T-helper 1 cell treated with Interleukin-12 subunit alpha and Interleukin-12 subunit beta and Interleukin-4 antibody, amounts not matched to agents 30 μg/mL and 1 μg/mL, for 36 hours (primary cell): Measurements from ENCODE around the gene ENTREP3.

Source experiments
- H3K27ac Mint-ChIP-seq: one replicate; pipeline ENCODE4 v1.8.0; 2021; ENCODE audit warnings: mild to moderate bottlenecking, mixed read lengths
- H3K27me3 Mint-ChIP-seq: one replicate; pipeline ENCODE4 v1.8.0; 2021; ENCODE audit warnings: low read depth, mixed read lengths
- H3K36me3 Mint-ChIP-seq: one replicate; pipeline ENCODE4 v1.8.0; 2021; ENCODE audit warnings: low read depth, mixed read lengths
- H3K4me1 Mint-ChIP-seq: one replicate; pipeline ENCODE4 v1.8.0; 2021; ENCODE audit warnings: low read depth, mixed read lengths
- H3K4me3 Mint-ChIP-seq: one replicate; pipeline ENCODE4 v1.8.0; 2021; ENCODE audit warnings: mild to moderate bottlenecking, moderate library complexity, mixed read lengths
- H3K9me3 Mint-ChIP-seq: one replicate; pipeline ENCODE4 v1.8.0; 2021; ENCODE audit warnings: mixed read lengths

The ENTREP3 gene

DNA sequence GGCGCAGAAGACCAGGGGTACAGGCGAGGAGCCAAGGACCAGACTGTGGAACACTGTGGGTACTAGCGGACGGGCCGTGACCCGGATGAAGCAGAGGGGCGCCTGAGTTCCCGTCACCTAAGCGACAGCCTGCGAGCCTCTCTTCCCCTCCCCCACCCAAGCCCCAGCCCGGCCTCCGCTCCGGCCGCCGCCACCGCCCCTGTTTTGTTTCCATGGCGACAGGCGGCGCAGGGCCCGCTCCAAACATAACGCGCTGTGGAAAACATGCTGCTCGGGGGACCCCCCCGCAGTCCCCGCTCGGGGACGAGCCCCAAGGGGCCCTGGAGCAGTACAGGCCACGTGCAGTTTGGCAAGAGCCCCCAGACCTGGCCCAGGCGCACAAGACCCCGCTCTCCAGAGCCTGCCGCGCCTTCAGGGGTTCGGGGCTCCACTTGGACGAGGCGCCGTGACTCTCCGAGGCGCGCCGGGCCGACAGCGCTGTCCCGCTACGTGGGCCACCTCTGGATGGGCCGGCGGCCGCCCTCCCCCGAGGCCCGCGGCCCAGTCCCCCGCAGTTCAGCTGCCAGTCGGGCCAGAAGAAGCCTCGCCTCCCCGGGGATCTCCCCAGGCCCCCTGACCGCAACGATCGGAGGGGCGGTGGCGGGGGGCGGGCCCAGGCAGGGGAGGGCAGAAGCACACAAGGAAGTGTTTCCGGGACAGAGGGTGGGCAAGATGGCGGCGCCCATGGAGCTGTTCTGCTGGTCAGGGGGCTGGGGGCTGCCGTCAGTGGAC is 46.6 kb downstream of the ENTREP3 start, which contains the start of gene MTX1:
Gene MTX1, plus strand, starts transcription at position 155 of the 771 bp plus-strand sequence. Its CDS starts 110 bp downstream, at position 265.
- no peaks in the 10 kb centered on the region for H3K27me3 Mint-ChIP-seq
- H3K36me3 Mint-ChIP-seq, result peaks cover 3% of the 10 kb centered on the region
- peak within 1 kb of the TSS; percentile 93 for H3K27ac Mint-ChIP-seq
- no peaks in the 10 kb centered on the region for H3K9me3 Mint-ChIP-seq
- H3K4me1 Mint-ChIP-seq, result peaks cover 24% of the 10 kb centered on the region
- H3K4me3 Mint-ChIP-seq, result peak within 1 kb of the TSS; percentile 85

DNA sequence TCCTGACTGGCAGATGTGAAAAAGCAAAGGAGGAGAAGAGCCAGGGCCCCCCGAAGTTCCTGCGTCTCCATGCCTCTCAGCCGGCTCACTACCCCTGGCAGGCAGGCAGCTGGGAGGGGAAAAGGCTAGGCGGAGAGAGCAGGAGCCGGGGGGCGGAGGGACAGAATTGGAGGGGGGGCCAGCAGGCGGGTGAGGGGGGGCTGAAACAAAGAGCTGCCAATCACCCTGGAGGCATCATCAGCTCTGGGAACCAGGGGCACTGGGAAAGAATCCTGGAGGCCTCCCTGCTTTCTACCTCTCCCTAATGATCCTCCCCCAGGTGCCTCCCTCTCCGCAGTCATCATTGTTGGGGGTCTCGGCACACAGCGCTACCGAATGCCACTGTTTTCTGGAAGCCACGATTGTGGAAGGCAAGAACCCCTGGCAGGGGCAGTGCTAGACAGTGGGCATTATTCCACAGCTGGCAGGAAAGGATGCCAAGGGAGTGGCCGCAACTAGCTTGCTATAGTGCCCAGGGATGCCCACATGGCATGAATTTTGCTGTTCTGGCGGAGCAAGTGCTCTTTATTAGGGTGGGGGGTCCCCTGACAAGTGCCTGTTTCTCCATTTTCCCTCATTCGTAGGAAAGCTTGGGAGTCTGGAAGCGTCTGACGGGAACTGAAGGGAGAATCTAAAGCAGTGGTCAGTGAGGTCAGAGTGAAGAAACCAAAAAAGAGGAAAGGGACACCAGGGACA is 47.3 kb downstream of the ENTREP3 start, which contains the start of gene THBS3:
Gene THBS3, minus strand, starts transcription at position 92 of the 735 bp plus-strand sequence. Its CDS starts 21 bp downstream, at position 71.
- peak within 1 kb of the TSS; percentile 93 for H3K27ac Mint-ChIP-seq
- peak within 1 kb of the TSS; percentile 84 for H3K4me3 Mint-ChIP-seq
- peaks cover 3% of the 10 kb centered on the region for H3K36me3 Mint-ChIP-seq
- peaks cover 24% of the 10 kb centered on the region for H3K4me1 Mint-ChIP-seq
- no peaks in the 10 kb centered on the region for H3K9me3 Mint-ChIP-seq
- no peaks in the 10 kb centered on the region for H3K27me3 Mint-ChIP-seq

DNA sequence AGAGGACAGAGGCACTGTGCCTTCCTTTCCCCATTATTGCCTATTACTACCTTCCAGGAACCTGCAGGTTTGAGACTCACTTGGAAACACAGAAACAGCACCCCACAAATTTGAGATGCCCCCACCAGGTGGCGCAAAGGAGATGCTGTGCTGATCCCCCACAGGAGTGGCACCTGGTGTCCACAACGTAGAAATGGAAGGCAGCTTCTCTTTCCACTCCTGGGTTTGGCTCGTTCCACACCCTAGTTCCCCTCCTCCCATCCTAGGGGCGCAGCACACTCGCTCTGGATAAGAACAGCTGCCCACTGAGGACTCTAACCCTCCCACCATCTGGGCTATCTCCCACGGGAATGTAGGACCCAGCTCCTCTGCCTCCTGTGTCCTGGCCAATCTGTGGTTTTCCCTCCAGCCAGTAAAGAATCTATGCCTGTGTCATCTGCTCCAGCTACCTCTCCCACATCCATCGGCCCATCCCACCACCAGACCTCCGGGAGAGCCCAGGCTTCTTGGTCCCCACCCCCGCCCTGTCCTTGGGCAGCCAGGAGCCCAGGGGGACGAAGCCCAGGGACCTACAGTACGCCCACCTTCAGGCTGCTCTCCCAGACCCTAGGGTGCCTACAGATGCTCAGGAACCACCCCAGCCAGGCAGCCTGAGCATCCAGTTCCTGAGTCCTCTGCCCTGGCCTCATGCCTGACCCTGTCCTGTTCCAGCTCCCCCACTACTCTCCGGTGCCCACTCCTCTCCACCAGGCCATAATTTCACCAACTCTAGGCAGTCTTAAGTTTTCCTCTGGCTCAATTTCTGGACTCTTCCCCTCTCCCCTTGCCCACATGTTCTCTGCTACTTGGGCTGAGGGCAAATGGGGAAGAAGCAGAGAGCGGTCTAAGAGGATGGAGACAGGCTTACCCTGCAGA is 48.1 kb downstream of the ENTREP3 start:
- Mint-ChIP-seq H3K27ac (peak overlapping the region; percentile 91), H3K4me1 (peaks cover 24% of the 10 kb centered on the region), H3K36me3 (peaks cover 3% of the 10 kb centered on the region), H3K9me3 (no peaks in the 10 kb centered on the region), H3K4me3 (peak overlapping the region; percentile 57), H3K27me3 (no peaks in the 10 kb centered on the region)

GRCh38 chr1:155205969-155206593 is 49.2 kb downstream of the ENTREP3 start:
- Mint-ChIP-seq H3K4me1 (peaks cover 24% of the 10 kb centered on the region), H3K27ac (no peak overlapping the region), H3K9me3 (no peaks in the 10 kb centered on the region), H3K36me3 (peaks cover 3% of the 10 kb centered on the region), H3K27me3 (no peaks in the 10 kb centered on the region), H3K4me3 (no peak overlapping the region)

- peaks cover 19% of the 10 kb centered on the region for H3K4me1 Mint-ChIP-seq
- H3K9me3 Mint-ChIP-seq, result no peaks in the 10 kb centered on the region
- H3K27ac Mint-ChIP-seq, result no peak overlapping the region
- no peaks in the 10 kb centered on the region for H3K27me3 Mint-ChIP-seq
- no peak overlapping the region for H3K4me3 Mint-ChIP-seq
- peaks cover 3% of the 10 kb centered on the region for H3K36me3 Mint-ChIP-seq
Measured at GRCh38 chr1:155205035-155205434, 50.2 kb downstream of the ENTREP3 start.

DNA sequence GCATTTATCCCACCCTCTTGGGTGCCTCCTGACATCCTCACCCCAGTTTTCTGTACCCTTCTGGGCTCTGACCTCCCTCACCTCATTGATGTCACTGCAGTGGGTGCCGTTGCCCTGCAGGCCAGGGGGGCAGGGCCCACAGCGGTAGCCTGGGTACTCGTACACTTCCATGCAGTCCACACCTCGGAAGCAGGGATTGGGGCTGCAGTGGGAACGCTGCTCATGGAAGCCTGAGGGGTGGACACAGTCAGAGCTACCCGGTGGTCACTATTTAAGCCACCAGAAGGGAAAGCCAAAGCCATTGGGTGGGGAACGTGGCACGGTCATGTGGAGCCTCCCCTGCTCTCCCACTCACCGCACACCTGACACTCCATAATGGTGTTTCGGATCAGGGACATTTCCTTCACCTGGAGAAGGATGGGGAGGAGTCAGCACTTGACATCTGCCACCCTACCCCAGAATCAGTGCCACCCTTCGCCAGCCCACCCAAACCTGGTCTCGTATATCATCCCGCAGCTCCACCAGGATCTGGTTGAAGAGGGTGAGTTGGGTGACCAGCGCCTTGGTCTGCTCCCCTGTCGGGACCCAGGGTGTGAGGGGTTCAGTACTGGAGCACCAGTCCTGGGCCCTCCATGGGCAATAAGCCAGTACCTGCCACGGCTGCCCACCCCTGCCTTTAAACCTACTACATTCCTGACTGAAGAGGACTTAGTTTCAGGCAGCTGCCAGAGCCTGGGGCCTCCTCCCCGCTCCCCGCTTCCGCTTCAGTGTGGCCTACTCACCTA is 52.4 kb downstream of the ENTREP3 start:
- Mint-ChIP-seq H3K27ac (no peak overlapping the region), H3K4me3 (no peak overlapping the region), H3K4me1 (peaks cover 11% of the 10 kb centered on the region), H3K9me3 (no peaks in the 10 kb centered on the region), H3K27me3 (no peaks in the 10 kb centered on the region), H3K36me3 (peaks cover 7% of the 10 kb centered on the region)

DNA sequence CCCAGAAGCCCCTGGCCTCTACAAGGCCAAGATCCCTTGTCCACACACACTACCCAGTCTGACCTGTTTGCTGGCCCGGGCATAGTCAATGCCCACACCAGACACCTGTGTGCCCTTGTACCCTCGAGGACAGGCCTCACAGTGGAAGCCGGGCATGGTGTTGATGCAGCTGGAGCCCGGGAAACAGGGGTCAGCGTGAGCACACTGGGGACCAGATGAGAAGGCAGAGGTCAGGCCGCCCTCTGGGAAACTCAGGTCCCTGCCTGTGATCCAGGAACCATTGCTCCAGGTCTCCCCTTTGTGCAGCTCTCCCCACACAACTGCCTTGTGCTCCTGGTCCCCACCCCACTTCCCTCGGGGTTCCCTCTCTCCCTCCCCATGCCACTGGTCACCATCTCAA is 53.1 kb downstream of the ENTREP3 start:
- Mint-ChIP-seq H3K27me3 (no peaks in the 10 kb centered on the region), H3K9me3 (no peaks in the 10 kb centered on the region), H3K27ac (no peak overlapping the region), H3K36me3 (peaks cover 13% of the 10 kb centered on the region), H3K4me1 (peaks cover 6% of the 10 kb centered on the region), H3K4me3 (no peak overlapping the region)

- Mint-ChIP-seq H3K9me3 (no peaks in the 10 kb centered on the region), H3K36me3 (peaks cover 17% of the 10 kb centered on the region), H3K4me1 (peaks cover 3% of the 10 kb centered on the region), H3K27me3 (no peaks in the 10 kb centered on the region), H3K4me3 (no peak overlapping the region), H3K27ac (no peak overlapping the region)
Measured at GRCh38 chr1:155200920-155201319, 54.4 kb downstream of the ENTREP3 start.

GRCh38 chr1:155199792-155200191 is 55.5 kb downstream of the ENTREP3 start:
- H3K9me3 Mint-ChIP-seq, result no peaks in the 10 kb centered on the region
- H3K4me3 Mint-ChIP-seq, result no peak overlapping the region
- no peak overlapping the region for H3K27ac Mint-ChIP-seq
- H3K4me1 Mint-ChIP-seq, result peaks cover 10% of the 10 kb centered on the region
- no peaks in the 10 kb centered on the region for H3K27me3 Mint-ChIP-seq
- peaks cover 17% of the 10 kb centered on the region for H3K36me3 Mint-ChIP-seq

- H3K4me3 Mint-ChIP-seq, result no peak overlapping the region
- no peaks in the 10 kb centered on the region for H3K9me3 Mint-ChIP-seq
- no peak overlapping the region for H3K27ac Mint-ChIP-seq
- H3K27me3 Mint-ChIP-seq, result no peaks in the 10 kb centered on the region
- peaks cover 17% of the 10 kb centered on the region for H3K36me3 Mint-ChIP-seq
- peaks cover 20% of the 10 kb centered on the region for H3K4me1 Mint-ChIP-seq
Measured at GRCh38 chr1:155198547-155198906, 56.8 kb downstream of the ENTREP3 start.

GRCh38 chr1:155197901-155198546 is 57.3 kb downstream of the ENTREP3 start:
- no peak overlapping the region for H3K27ac Mint-ChIP-seq
- H3K9me3 Mint-ChIP-seq, result no peaks in the 10 kb centered on the region
- H3K36me3 Mint-ChIP-seq, result peaks cover 17% of the 10 kb centered on the region
- H3K4me1 Mint-ChIP-seq, result peaks cover 24% of the 10 kb centered on the region
- H3K4me3 Mint-ChIP-seq, result no peak overlapping the region
- no peaks in the 10 kb centered on the region for H3K27me3 Mint-ChIP-seq
